SU-DHL-6 (cell line): ENCODE data around the gene GRAMD1B.
A peak's percentile ranks its signal among the peaks of the same experiment; 100 is the strongest.

Source experiments
- H2AFZ ChIP-seq: fragments of 200-600 bp; sonication (generic); 2 replicates; pipeline ENCODE4 v1.6.1; 2014; ENCODE audit warnings: low read depth, mild to moderate bottlenecking, moderate library complexity, mixed read lengths, antibody characterized with exemption, low read length; ENCODE audit not compliant: severe bottlenecking
- H3F3A ChIP-seq: fragments of 200-600 bp; shearing (Covaris generic); 2 replicates; pipeline ENCODE4 v1.6.0; 2016; ENCODE audit warnings: antibody characterized with exemption, mild to moderate bottlenecking; ENCODE audit not compliant: insufficient read depth
- H3K27ac ChIP-seq: fragments of 200-600 bp; sonication (generic); 2 replicates; pipeline ENCODE4 v1.5.1; 2016; ENCODE audit warnings: low read depth, mild to moderate bottlenecking, low read length, moderate library complexity, mixed read lengths
- H3K27me3 ChIP-seq: fragments of 200-600 bp; sonication (generic), shearing (Covaris generic); 2 replicates; pipeline ENCODE4 v1.6.0; 2014; ENCODE audit warnings: mild to moderate bottlenecking, low read length
- H3K36me3 ChIP-seq: fragments of 200-600 bp; sonication (generic); 2 replicates; pipeline ENCODE4 v1.6.1; 2014; ENCODE audit warnings: mild to moderate bottlenecking, low read length, mixed read lengths
- H3K4me2 ChIP-seq: fragments of 300-600, 200-600 bp; shearing (Covaris generic), sonication (generic); 2 replicates; pipeline ENCODE4 v1.6.0; 2014; ENCODE audit warnings: low read length, low read depth, mild to moderate bottlenecking; ENCODE audit not compliant: poor library complexity, severe bottlenecking
- H3K4me3 ChIP-seq: fragments of 200-600 bp; sonication (generic); 2 replicates; pipeline ENCODE4 v1.5.1; 2014; ENCODE audit warnings: antibody characterized with exemption, low read length, mild to moderate bottlenecking, mixed read lengths; ENCODE audit not compliant: insufficient read depth, poor library complexity, severe bottlenecking
- H3K79me2 ChIP-seq: fragments of 200-600 bp; sonication (generic); 2 replicates; pipeline ENCODE4 v1.6.1; 2014; ENCODE audit warnings: mild to moderate bottlenecking, low read length, moderate library complexity; ENCODE audit not compliant: insufficient read depth
- H3K9ac ChIP-seq: fragments of 200-600 bp; sonication (generic); 2 replicates; pipeline ENCODE4 v1.7.0; 2014; ENCODE audit warnings: mild to moderate bottlenecking, low read length
- H3K9me2 ChIP-seq: fragments of 200-600 bp; sonication (generic); replicated peaks from 2 replicates; pipeline ENCODE4 v1.6.1; 2014; ENCODE audit warnings: low read length; ENCODE audit not compliant: insufficient read depth
- H3K9me3 ChIP-seq: fragments of 200-600 bp; sonication (generic); 2 replicates; pipeline ENCODE4 v1.6.1; 2014; ENCODE audit warnings: low read length, mixed read lengths; ENCODE audit not compliant: insufficient read depth
- H4K20me1 ChIP-seq: fragments of 200-600 bp; sonication (generic); 2 replicates; pipeline ENCODE4 v1.6.1; 2014; ENCODE audit warnings: low read depth, mild to moderate bottlenecking, antibody characterized with exemption, low read length, moderate library complexity, mixed read lengths
- EZH2phosphoT487 ChIP-seq: fragments of 200-600 bp; sonication (generic), shearing (Covaris generic); conservative IDR thresholded peaks from 2 replicates; pipeline ENCODE4 v1.6.1; 2018; ENCODE audit warnings: mild to moderate bottlenecking, antibody characterized with exemption, low read length, moderate library complexity, mixed read lengths
- TF ChIP-seq, protein P1 (sequence below): fragments of 200-600 bp; sonication (generic); IDR thresholded peaks from one replicate; pipeline ENCODE4 v1.5.1; 2017; ENCODE audit warnings: antibody characterized with exemption, mild to moderate bottlenecking, low read length, moderate library complexity; ENCODE audit not compliant: insufficient read depth, poor library complexity, severe bottlenecking

The GRAMD1B gene

GRCh38 chr11:123407130-123407995, 22.7 kb upstream of the GRAMD1B start:
- Histone ChIP-seq H3K27ac (no peak overlapping the region), H2AFZ (no peak overlapping the region), H3K79me2 (no peaks in the 10 kb centered on the region), H3K9me3 (no peaks in the 10 kb centered on the region), H3K4me2 (no peak overlapping the region), H3K9ac (no peak overlapping the region), H3K27me3 (no peaks in the 10 kb centered on the region), H3F3A (no peaks in the 10 kb centered on the region), H3K36me3 (no peaks in the 10 kb centered on the region), H3K9me2 (no peaks in the 10 kb centered on the region), H3K4me3 (no peak overlapping the region), H4K20me1 (no peaks in the 10 kb centered on the region)
- TF ChIP-seq, protein P1, sequence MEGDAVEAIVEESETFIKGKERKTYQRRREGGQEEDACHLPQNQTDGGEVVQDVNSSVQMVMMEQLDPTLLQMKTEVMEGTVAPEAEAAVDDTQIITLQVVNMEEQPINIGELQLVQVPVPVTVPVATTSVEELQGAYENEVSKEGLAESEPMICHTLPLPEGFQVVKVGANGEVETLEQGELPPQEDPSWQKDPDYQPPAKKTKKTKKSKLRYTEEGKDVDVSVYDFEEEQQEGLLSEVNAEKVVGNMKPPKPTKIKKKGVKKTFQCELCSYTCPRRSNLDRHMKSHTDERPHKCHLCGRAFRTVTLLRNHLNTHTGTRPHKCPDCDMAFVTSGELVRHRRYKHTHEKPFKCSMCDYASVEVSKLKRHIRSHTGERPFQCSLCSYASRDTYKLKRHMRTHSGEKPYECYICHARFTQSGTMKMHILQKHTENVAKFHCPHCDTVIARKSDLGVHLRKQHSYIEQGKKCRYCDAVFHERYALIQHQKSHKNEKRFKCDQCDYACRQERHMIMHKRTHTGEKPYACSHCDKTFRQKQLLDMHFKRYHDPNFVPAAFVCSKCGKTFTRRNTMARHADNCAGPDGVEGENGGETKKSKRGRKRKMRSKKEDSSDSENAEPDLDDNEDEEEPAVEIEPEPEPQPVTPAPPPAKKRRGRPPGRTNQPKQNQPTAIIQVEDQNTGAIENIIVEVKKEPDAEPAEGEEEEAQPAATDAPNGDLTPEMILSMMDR = peak; percentile 41
- no peak for TF ChIP-seq EZH2phosphoT487

DNA sequence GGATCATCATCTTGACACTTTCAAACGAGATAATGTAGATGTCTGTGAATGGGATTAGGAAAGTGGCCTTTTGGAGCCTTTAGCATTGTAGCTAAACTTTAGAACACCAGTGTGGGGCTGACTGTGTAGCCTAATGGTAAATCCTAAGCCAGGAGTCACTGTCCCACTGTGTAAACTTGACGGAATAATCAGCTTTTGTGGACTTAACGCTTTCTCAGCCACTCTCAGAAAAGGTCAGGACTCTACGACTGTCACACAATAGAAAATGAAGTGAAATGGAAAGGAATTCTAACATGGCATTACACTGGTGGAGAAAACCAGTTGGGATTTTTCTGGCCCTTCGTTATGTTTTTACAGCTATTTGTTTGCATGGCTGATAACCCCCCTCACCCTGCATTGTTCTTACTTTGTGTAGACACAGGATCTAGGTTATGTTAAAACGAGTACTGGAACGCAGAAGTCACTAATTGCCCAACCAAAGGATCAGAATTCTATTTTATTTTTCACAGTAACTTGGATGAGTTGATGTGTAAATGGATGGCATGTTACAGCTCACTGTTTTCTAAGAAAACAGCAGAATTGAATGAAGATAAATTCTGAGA, 22.0 kb upstream of the GRAMD1B start:
- H3K4me3 ChIP-seq = no peak overlapping the region
- H3K36me3 ChIP-seq = no peaks in the 10 kb centered on the region
- no peaks in the 10 kb centered on the region for H3K9me2 ChIP-seq
- H3K9me3 ChIP-seq = no peaks in the 10 kb centered on the region
- H3K79me2 ChIP-seq = no peaks in the 10 kb centered on the region
- H3K27me3 ChIP-seq = no peaks in the 10 kb centered on the region
- H4K20me1 ChIP-seq = no peaks in the 10 kb centered on the region
- H3F3A ChIP-seq = no peaks in the 10 kb centered on the region
- H3K4me2 ChIP-seq = no peak overlapping the region
- H3K9ac ChIP-seq = no peak overlapping the region
- no peak overlapping the region for H2AFZ ChIP-seq
- TF ChIP-seq, protein P1 = no peak
- no peak for TF ChIP-seq EZH2phosphoT487
- H3K27ac ChIP-seq = no peak overlapping the region

GRCh38 chr11:123408619-123409455, 21.2 kb upstream of the GRAMD1B start:
- no peaks in the 10 kb centered on the region for H4K20me1 ChIP-seq
- H3K9ac ChIP-seq = no peak overlapping the region
- no peaks in the 10 kb centered on the region for H3K36me3 ChIP-seq
- no peaks in the 10 kb centered on the region for H3K9me3 ChIP-seq
- no peak overlapping the region for H3K27ac ChIP-seq
- H3K9me2 ChIP-seq = no peaks in the 10 kb centered on the region
- H2AFZ ChIP-seq = no peak overlapping the region
- TF ChIP-seq, protein P1 = no peak
- no peak for TF ChIP-seq EZH2phosphoT487
- no peak overlapping the region for H3K4me3 ChIP-seq
- no peaks in the 10 kb centered on the region for H3K79me2 ChIP-seq
- no peak overlapping the region for H3K4me2 ChIP-seq
- no peaks in the 10 kb centered on the region for H3K27me3 ChIP-seq
- H3F3A ChIP-seq = no peaks in the 10 kb centered on the region
